Measurements from ENCODE around the gene GALNT10.
A peak's percentile ranks its signal among the peaks of the same experiment; 100 is the strongest.

Gene GALNT10

GRCh38 chr5:154178661-154179060 lies 11.9 kb upstream of the GALNT10 start:
- DNase-seq: no peak

- peak in 23 of 56 donors; percentile 7 to 58 (median 17) for DNase-seq
These were observed 10.5 kb upstream of the GALNT10 start for GRCh38 chr5:154179846-154180710.

- DNase-seq: no peak
These were observed 9.4 kb upstream of the GALNT10 start for GRCh38 chr5:154181161-154181560.

GRCh38 chr5:154189256-154189818 lies 1.2 kb upstream of the GALNT10 start:
- peak in 7 of 56 donors; percentile 18 to 54 (median 41) for DNase-seq

GRCh38 chr5:154189819-154190594 lies 526 bp upstream of the GALNT10 start:
- DNase-seq: peak in 55 of 56 donors; percentile 22 to 88 (median 69)

- DNase-seq: peak in 11 of 56 donors; percentile 7 to 54 (median 13)
These were observed 1.1 kb downstream of the GALNT10 start for GRCh38 chr5:154191467-154192261.

- DNase-seq: peak in 50 of 56 donors; percentile 14 to 89 (median 60)
These were observed 2.8 kb downstream of the GALNT10 start for GRCh38 chr5:154193283-154193682.

- no peak for DNase-seq
These were observed 3.2 kb downstream of the GALNT10 start for GRCh38 chr5:154193701-154194121.

- DNase-seq: no peak
These were observed 4.1 kb downstream of the GALNT10 start for GRCh38 chr5:154194345-154195329.

- DNase-seq: no peak
These were observed 5.7 kb downstream of the GALNT10 start for GRCh38 chr5:154196281-154196680.

- DNase-seq: peak in 17 of 56 donors; percentile 10 to 62 (median 33)
These were observed 6.6 kb downstream of the GALNT10 start for GRCh38 chr5:154196955-154197652.

GRCh38 chr5:154197801-154198491 lies 7.4 kb downstream of the GALNT10 start:
- DNase-seq: no peak

- no peak for DNase-seq
These were observed 8.2 kb downstream of the GALNT10 start for GRCh38 chr5:154198611-154199230.

GRCh38 chr5:154199263-154199662 lies 8.7 kb downstream of the GALNT10 start:
- DNase-seq: no peak

GRCh38 chr5:154199671-154200220 lies 9.2 kb downstream of the GALNT10 start:
- no peak for DNase-seq

- no peak for DNase-seq
These were observed 9.7 kb downstream of the GALNT10 start for GRCh38 chr5:154200221-154200620.

- no peak for DNase-seq
These were observed 10.7 kb downstream of the GALNT10 start for GRCh38 chr5:154201108-154201769.

Measured in amygdala (tissue), 56 donors.